GM19397 (cell line): ENCODE measurements around the gene EPYC.

Source experiments
- ATAC-seq: cut with Tn5 transposase; IDR thresholded peaks from one replicate; pipeline ENCODE4 v1.9.1; 2021; ENCODE audit warnings: mild to moderate bottlenecking, moderate library complexity; ENCODE audit not compliant: unreplicated experiment

EPYC gene

GRCh38 chr12:90959032-90959431 is 45.7 kb downstream of the EPYC start:
- ATAC-seq, result no peak

GRCh38 chr12:90958347-90958746 is 46.4 kb downstream of the EPYC start:
- ATAC-seq, result no peak

- ATAC-seq, result no peak
Observed at GRCh38 chr12:90954921-90955320, 49.9 kb downstream of the EPYC start, which contains the start of gene CCER1. TSS of gene CCER1 (minus strand) at chr12:90955176. CDS start at chr12:90954742, 434 bp downstream.

- no peak for ATAC-seq
Observed at GRCh38 chr12:90954428-90954827, 50.3 kb downstream of the EPYC start.

- ATAC-seq, result no peak
Observed at GRCh38 chr12:90953956-90954421, 50.8 kb downstream of the EPYC start.

- ATAC-seq, result no peak
Observed at GRCh38 chr12:90951432-90952105, 53.2 kb downstream of the EPYC start.

GRCh38 chr12:90947869-90948268 is 56.9 kb downstream of the EPYC start:
- no peak for ATAC-seq

GRCh38 chr12:90945070-90945649 is 59.6 kb downstream of the EPYC start:
- peak; percentile 74 for ATAC-seq

- ATAC-seq, result no peak
Observed at GRCh38 chr12:90943255-90943654, 61.5 kb downstream of the EPYC start.

- ATAC-seq, result no peak
Observed at GRCh38 chr12:90940872-90941499, 63.8 kb downstream of the EPYC start.

GRCh38 chr12:90939382-90939781 is 65.4 kb downstream of the EPYC start:
- no peak for ATAC-seq

GRCh38 chr12:90938451-90938850 is 66.3 kb downstream of the EPYC start:
- no peak for ATAC-seq

- no peak for ATAC-seq
Observed at GRCh38 chr12:90937651-90938050, 67.1 kb downstream of the EPYC start.

- ATAC-seq, result no peak
Observed at GRCh38 chr12:90936230-90937005, 68.4 kb downstream of the EPYC start.

- ATAC-seq, result no peak
Observed at GRCh38 chr12:90925562-90925961, 79.2 kb downstream of the EPYC start.

GRCh38 chr12:90924406-90924805 is 80.4 kb downstream of the EPYC start:
- ATAC-seq, result no peak

- no peak for ATAC-seq
Observed at GRCh38 chr12:90922145-90922627, 82.6 kb downstream of the EPYC start.

GRCh38 chr12:90921536-90921935 is 83.2 kb downstream of the EPYC start:
- no peak for ATAC-seq

- ATAC-seq, result no peak
Observed at GRCh38 chr12:90920222-90920621, 84.5 kb downstream of the EPYC start.

GRCh38 chr12:90917431-90917830 is 87.3 kb downstream of the EPYC start:
- no peak for ATAC-seq

- ATAC-seq, result no peak
Observed at GRCh38 chr12:90916516-90916915, 88.3 kb downstream of the EPYC start.
